Lower leg skin (tissue), 4 donors: ENCODE results near the gene PRKAR1B. TPM values are rescaled to one million over a fixed set of nuclear protein-coding genes. Genes with fewer than 3 reads are reported as not detected.
A peak's percentile ranks its signal among the peaks of the same experiment; 100 is the strongest.

ENCODE experiments used
- DNase-seq, 2 donors: peaks; one replicate each; pipeline ENCODE4 v3.0.0-alpha.2; 2019; ENCODE audit warnings: low spot score in 2 of 2
- H3K4me3 ChIP-seq: fragments of 200-600 bp; sonication (generic); 2 replicates; pipeline ENCODE4 v1.5.1; 2017; ENCODE audit warnings: mild to moderate bottlenecking, low read depth; ENCODE audit not compliant: poor library complexity, severe bottlenecking
- POLR2A ChIP-seq, 2 donors: fragments of 450-650 bp; IDR thresholded peaks; one replicate each; pipeline ENCODE4 v1.6.1; 2016 to 2017; ENCODE audit warnings: antibody characterized with exemption in 2 of 2, mild to moderate bottlenecking in 1 of 2, moderate library complexity in 1 of 2
- WGBS, 2 donors: methylation state at CpG; one replicate each; pipeline ENCODE4 v1.1.5; 2018; 5-methylcytosine and 5-hydroxymethylcytosine counted together
- intact Hi-C: fragments of 100-400 bp; cut with DNase I; formaldehyde crosslinking; loops from one replicate; pipeline ENCODE4 v1.15.0; 2023; ENCODE audit warnings: low total_unique reads
- total RNA-seq, 4 donors: library from RNA; depleted of rRNA; stranded (reverse); fragments of >200 nt; gene quantifications; one replicate each; pipeline ENCODE4 v1.1.0, GENCODE V29; 2016
- TF ChIP-seq, protein P1 (sequence below), 3 donors: fragments of 450-650 bp; IDR thresholded peaks; one replicate each; pipeline ENCODE4 v1.5.1; 2016; ENCODE audit warnings: antibody characterized with exemption in 3 of 3, mild to moderate bottlenecking in 3 of 3, moderate library complexity in 2 of 3

Gene PRKAR1B
- total RNA-seq, 4 donors from 2014 or later, result 7.8 to 16.9 (median 15.0) TPM

DNA sequence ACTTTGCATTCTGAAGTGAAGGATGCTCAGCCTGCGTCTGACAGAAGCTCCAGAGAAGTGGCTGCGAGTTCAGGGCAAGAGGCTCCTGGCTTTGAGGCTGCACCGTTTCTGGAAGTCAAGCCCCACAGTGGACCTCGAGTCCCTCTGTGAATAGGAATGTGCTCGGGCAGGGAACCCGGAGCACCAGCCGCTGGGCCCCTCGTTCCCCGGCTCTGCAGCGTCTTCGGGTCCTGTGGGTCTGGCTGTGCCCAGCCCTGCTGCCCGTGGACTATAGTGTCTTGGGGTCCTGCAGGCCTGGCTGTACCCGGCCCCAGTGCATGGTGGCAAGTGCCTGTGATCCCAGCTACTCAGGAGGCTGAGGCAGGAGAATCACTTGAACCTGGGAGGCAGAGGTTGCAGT is 45.3 kb upstream of the PRKAR1B start:
- WGBS, 2 donors, result 95% methylated on average over 12 to 13 of the region's 13 CpGs
- H3K4me3 ChIP-seq, result no peak overlapping the region
- intact Hi-C loops, result no loop called here
- DNase-seq, result no peak
- TF ChIP-seq, protein P1, sequence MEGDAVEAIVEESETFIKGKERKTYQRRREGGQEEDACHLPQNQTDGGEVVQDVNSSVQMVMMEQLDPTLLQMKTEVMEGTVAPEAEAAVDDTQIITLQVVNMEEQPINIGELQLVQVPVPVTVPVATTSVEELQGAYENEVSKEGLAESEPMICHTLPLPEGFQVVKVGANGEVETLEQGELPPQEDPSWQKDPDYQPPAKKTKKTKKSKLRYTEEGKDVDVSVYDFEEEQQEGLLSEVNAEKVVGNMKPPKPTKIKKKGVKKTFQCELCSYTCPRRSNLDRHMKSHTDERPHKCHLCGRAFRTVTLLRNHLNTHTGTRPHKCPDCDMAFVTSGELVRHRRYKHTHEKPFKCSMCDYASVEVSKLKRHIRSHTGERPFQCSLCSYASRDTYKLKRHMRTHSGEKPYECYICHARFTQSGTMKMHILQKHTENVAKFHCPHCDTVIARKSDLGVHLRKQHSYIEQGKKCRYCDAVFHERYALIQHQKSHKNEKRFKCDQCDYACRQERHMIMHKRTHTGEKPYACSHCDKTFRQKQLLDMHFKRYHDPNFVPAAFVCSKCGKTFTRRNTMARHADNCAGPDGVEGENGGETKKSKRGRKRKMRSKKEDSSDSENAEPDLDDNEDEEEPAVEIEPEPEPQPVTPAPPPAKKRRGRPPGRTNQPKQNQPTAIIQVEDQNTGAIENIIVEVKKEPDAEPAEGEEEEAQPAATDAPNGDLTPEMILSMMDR (IDR thresholded peaks at IDR 0.05), result no peak
- no peak for TF ChIP-seq POLR2A (IDR thresholded peaks at IDR 0.05)

DNA sequence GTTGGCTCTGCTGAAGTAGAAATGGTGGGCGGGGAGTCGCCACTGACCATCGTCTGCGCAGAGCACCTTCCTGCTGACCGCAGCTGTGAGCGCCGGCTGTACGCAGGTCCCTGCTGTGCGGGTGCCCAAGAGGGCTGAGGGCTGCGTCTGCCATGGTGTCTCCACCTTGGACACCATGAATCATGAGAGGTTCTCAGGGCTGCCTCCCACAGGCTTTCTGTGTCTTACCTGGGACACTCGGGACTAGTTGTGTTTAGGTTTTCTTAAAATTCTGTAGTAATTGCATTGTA is 44.9 kb upstream of the PRKAR1B start:
- TF ChIP-seq POLR2A (IDR thresholded peaks at IDR 0.05), result no peak
- TF ChIP-seq, protein P1 (IDR thresholded peaks at IDR 0.05), result no peak
- 79 to 88% methylated on average over 11 of the region's 11 CpGs for WGBS, 2 donors
- H3K4me3 ChIP-seq, result no peak overlapping the region
- intact Hi-C loops, result no loop called here
- no peak for DNase-seq

DNA sequence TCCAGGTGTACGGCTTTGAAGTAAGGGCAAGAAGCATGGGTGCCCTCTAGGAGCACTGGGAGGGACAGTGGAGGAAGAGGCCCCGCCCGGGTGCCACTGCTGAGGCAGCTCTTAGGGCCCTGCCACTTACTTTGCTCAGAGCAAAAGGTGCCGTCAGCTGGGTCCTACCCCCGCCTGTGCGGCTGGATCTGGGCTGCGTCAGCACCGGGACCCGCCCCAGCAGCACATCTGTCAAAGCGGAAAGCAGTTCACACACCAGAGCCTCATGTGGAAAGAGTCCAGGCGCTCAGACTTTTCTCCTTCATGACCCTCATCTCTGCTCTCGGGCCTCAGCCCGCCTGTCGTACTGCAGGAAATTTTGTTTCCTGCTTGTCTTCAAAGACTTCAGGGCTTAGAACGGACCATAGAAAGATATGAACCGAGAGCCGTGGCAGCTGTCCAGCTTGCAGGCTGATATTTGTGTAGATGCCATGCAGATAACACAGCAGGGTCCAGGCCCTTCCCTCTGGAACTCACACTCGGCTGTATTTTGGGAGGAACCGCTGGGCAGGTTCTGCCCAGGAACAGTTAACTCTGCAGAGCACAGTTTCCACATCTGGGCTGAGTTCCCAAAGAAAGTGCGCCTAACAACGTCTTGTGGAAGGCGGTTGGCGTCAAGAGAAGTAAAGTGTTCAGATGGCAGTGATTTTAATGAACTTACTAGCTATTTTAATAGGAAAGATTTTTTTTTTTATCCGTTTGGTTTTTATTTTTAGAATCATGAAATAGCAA is 44.3 kb upstream of the PRKAR1B start:
- intact Hi-C loops, result no loop called here
- no peak for TF ChIP-seq POLR2A (IDR thresholded peaks at IDR 0.05)
- TF ChIP-seq, protein P1 (IDR thresholded peaks at IDR 0.05), result no peak
- no peak overlapping the region for H3K4me3 ChIP-seq
- peak in 1 of 2 donors; percentile 36 for DNase-seq
- WGBS, 2 donors, result 23 to 31% methylated on average over 23 to 24 of the region's 24 CpGs

DNA sequence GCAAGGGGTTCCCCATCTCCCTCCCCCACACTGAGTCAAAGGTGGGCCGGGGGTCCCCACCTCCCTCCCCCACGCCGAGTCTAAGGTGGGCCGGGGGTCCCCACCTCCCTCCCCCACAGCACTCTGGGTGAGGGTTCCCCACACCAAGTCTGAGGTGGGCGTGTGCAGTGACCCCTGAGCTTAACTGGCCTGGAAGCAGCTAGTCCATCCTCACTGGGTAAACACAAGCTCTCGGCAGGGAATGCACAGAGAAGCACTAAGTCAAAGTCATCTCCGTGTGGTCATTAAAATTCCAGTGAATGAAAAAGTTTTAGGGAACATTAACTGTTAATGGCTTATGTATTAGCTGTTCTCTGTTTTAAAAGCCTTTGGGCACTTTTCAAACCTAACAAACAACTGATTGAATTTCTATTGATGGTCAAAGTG is 43.7 kb upstream of the PRKAR1B start:
- no peak for TF ChIP-seq POLR2A (IDR thresholded peaks at IDR 0.05)
- TF ChIP-seq, protein P1 (IDR thresholded peaks at IDR 0.05), result no peak
- WGBS, 2 donors, result 60 to 61% methylated on average over 7 of the region's 7 CpGs
- no peak overlapping the region for H3K4me3 ChIP-seq
- DNase-seq, result no peak
- intact Hi-C loops, result no loop called here

DNA sequence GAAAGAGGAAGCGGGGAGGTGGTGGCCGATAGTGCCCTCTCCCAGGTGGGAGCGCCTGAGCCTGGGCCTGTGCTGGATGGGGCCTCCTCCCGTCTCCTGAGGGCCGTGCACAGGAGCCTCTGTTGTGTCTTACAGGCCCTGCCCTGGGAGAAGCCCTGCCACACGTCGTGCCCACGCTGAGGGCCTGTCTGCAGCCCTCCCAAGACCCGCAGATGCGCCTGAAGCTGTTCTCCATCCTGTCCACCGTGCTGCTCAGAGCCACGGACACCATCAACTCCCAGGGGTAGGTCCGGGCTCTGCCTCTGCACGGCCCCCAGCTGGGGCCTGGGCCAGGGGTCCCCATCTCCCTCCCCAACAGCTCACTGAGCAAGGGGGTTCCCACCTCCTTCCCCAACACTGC is 43.3 kb upstream of the PRKAR1B start:
- H3K4me3 ChIP-seq, result no peak overlapping the region
- DNase-seq, result no peak
- intact Hi-C loops, result no loop called here
- WGBS, 2 donors, result 94 to 96% methylated on average over 11 to 14 of the region's 14 CpGs
- no peak for TF ChIP-seq POLR2A (IDR thresholded peaks at IDR 0.05)
- TF ChIP-seq, protein P1 (IDR thresholded peaks at IDR 0.05), result no peak
